Measurements from ENCODE around the gene MECR.
A peak's percentile ranks its signal among the peaks of the same experiment; 100 is the strongest.

MECR gene

GRCh38 chr1:29259802-29260441 is 29.2 kb upstream of the MECR start:
- Histone ChIP-seq H3K79me2 (no peaks in the 10 kb centered on the region), H3K4me3 (ENCODE audit: low read depth, low read length) (no peak overlapping the region), H3K9ac (no peak overlapping the region), H3K36me3 (ENCODE audit: control insufficient read depth, insufficient read depth, low read length) (no peaks in the 10 kb centered on the region), H3K9me3 (ENCODE audit: control insufficient read depth, low read length) (no peaks in the 10 kb centered on the region), H2AFZ (no peak overlapping the region), H3K27me3 (ENCODE audit: control insufficient read depth, insufficient read depth, low read length) (no peaks in the 10 kb centered on the region), H3K4me2 (ENCODE audit: low read length) (peak overlapping the region; percentile 32), H3K4me1 (no peaks in the 10 kb centered on the region), H3K27ac (no peak overlapping the region)
- no peak for TF ChIP-seq CTCF (IDR thresholded peaks at IDR 0.05)

GRCh38 chr1:29258976-29259801 is 28.5 kb upstream of the MECR start:
- Histone ChIP-seq H3K9me3 (ENCODE audit: control insufficient read depth, low read length) (no peaks in the 10 kb centered on the region), H3K4me1 (no peaks in the 10 kb centered on the region), H3K27me3 (ENCODE audit: control insufficient read depth, insufficient read depth, low read length) (no peaks in the 10 kb centered on the region), H3K27ac (no peak overlapping the region), H3K4me2 (ENCODE audit: low read length) (peak overlapping the region; percentile 32), H3K4me3 (ENCODE audit: low read depth, low read length) (no peak overlapping the region), H3K36me3 (ENCODE audit: control insufficient read depth, insufficient read depth, low read length) (no peaks in the 10 kb centered on the region), H2AFZ (no peak overlapping the region), H3K9ac (no peak overlapping the region), H3K79me2 (no peaks in the 10 kb centered on the region)
- TF ChIP-seq CTCF (IDR thresholded peaks at IDR 0.05): no peak

GRCh38 chr1:29258189-29258975 is 27.6 kb upstream of the MECR start:
- H3K9ac ChIP-seq: no peak overlapping the region
- H3K4me1 ChIP-seq: no peaks in the 10 kb centered on the region
- H3K27me3 ChIP-seq (ENCODE audit: control insufficient read depth, insufficient read depth, low read length): no peaks in the 10 kb centered on the region

More at GRCh38 chr1:29258189-29258975, 27.6 kb upstream of the MECR start:
- TF ChIP-seq CTCF (IDR thresholded peaks at IDR 0.05): no peak
- Histone ChIP-seq H3K36me3 (ENCODE audit: control insufficient read depth, insufficient read depth, low read length) (no peaks in the 10 kb centered on the region), H3K4me3 (ENCODE audit: low read depth, low read length) (no peak overlapping the region), H3K79me2 (no peaks in the 10 kb centered on the region), H2AFZ (no peak overlapping the region), H3K9me3 (ENCODE audit: control insufficient read depth, low read length) (no peaks in the 10 kb centered on the region), H3K27ac (no peak overlapping the region), H3K4me2 (ENCODE audit: low read length) (no peak overlapping the region)

Data from parathyroid adenoma (tissue), 2 donors.